22Rv1 (cell line): Measurements from ENCODE around the gene NEK10.

ENCODE experiments used
- H3K27ac ChIP-seq: fragments of 450-650 bp; 2 replicates; pipeline ENCODE4 v1.5.1; 2017
- ZFX ChIP-seq: fragments of 450-650 bp; IDR thresholded peaks from 2 replicates; pipeline ENCODE4 v1.6.1; 2017; ENCODE audit warnings: antibody characterized with exemption, borderline replicate concordance
- TF ChIP-seq, protein P1 (sequence below): fragments of 450-650 bp; IDR thresholded peaks from 2 replicates; pipeline ENCODE4 v1.5.1; 2017; ENCODE audit warnings: mild to moderate bottlenecking

Gene NEK10

DNA sequence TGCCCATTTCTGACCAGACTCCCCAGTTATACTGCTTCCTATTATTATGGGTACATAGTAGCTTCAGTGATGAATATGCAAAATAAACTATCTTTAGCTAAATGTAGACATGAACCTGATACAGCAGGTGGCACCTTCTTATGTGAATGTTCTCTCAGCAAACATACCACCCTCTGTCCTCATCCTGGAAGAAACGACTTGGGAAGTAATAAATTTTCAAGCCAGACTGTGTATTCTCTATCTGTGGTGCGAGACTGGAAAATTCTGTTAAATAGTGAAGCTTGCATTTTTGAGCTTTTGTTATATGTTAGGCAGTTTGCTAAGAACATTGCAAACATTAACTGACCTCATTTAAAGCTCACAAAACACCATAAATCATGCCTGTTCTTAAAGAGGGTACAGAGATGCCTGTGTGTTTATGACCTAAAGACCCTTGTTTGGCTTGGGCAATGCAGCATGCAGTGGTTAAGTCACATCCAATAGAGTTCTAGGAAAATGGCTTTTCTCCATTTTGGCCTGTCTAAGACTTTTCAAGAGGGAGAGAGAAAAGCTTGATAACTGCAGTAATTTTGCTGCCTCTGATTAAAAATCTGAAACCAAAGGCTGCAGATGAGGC, 287.1 kb downstream of the NEK10 start:
- no peak for TF ChIP-seq ZFX
- TF ChIP-seq, protein P1, sequence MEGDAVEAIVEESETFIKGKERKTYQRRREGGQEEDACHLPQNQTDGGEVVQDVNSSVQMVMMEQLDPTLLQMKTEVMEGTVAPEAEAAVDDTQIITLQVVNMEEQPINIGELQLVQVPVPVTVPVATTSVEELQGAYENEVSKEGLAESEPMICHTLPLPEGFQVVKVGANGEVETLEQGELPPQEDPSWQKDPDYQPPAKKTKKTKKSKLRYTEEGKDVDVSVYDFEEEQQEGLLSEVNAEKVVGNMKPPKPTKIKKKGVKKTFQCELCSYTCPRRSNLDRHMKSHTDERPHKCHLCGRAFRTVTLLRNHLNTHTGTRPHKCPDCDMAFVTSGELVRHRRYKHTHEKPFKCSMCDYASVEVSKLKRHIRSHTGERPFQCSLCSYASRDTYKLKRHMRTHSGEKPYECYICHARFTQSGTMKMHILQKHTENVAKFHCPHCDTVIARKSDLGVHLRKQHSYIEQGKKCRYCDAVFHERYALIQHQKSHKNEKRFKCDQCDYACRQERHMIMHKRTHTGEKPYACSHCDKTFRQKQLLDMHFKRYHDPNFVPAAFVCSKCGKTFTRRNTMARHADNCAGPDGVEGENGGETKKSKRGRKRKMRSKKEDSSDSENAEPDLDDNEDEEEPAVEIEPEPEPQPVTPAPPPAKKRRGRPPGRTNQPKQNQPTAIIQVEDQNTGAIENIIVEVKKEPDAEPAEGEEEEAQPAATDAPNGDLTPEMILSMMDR, result no peak

DNA sequence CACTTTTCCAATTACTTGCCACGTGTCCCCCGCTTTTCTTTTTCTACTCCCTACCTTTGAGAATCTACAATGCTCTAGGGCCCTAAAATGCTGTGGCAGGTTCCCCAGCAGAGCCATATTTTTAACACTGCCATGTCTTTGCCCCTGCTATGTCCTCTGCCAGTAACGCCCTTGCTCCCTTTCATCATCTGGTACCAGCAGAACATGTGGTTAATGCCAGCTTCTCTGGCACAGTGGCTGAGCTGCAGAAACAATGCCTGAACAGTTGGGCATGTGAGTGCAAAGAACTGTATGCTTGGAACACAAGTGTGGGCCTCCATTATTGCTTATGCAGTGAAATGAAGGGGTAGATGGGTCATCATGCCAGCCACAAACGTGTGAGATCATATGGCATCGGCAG, 287.6 kb downstream of the NEK10 start:
- no peak for TF ChIP-seq ZFX
- no peak overlapping the region for H3K27ac ChIP-seq

More for the DNA sequence above, 287.1 kb downstream of the NEK10 start:
- H3K27ac ChIP-seq, result no peak overlapping the region

DNA sequence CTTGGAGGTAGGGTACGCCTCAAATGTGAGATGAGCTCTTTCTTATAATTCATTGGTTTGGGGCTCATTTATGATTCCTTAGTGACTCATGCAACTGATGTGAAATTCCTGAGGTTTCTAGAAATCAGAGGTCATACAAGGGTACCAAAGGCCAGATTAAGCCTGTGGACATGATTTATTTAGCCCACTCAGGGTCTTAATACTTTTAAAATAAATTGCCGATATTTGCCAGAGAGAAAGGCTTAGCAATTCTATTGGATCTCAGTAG, 289.0 kb downstream of the NEK10 start:
- H3K27ac ChIP-seq, result no peak overlapping the region
- TF ChIP-seq, protein P1, result no peak
- no peak for TF ChIP-seq ZFX

DNA sequence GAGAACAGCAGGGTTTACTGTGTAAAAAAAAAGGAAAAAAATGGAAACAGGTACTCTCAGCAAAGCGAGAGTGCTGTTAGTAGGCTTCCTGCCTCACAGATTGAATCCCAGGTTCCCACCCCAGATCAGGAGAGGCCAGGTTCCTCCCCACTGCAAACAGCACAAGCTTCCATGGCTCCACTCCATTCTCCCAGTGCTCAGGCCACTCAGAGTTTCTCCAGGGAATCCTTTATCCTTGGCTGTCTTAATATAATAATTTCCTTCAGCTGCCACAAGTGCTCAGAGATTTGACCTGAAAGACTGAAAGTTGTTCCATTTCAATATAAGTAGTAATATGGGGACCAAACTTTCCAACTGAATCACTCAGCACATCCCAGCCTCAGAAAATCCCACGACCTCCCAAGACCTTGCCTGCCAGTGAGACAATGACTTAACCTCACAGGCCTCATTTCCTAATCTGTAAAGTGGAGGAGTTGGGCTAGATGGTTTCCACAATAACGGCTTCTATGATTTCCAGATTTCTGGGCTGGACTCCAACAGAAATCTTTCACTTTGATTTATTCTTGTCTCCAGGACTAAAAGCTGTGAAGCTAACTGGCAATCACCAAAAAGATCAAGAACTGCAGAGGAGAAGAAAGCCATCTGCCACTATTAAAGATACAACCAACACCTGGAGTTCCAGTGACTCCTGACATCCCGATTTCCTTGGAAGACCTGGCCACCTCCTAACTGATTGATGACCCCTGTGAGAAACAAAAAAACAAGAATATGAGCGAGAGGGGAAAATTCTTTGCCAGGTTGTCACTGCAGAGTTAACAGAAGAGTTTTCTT, 289.5 kb downstream of the NEK10 start:
- TF ChIP-seq, protein P1, result no peak
- TF ChIP-seq ZFX, result no peak
- H3K27ac ChIP-seq, result no peak overlapping the region

DNA sequence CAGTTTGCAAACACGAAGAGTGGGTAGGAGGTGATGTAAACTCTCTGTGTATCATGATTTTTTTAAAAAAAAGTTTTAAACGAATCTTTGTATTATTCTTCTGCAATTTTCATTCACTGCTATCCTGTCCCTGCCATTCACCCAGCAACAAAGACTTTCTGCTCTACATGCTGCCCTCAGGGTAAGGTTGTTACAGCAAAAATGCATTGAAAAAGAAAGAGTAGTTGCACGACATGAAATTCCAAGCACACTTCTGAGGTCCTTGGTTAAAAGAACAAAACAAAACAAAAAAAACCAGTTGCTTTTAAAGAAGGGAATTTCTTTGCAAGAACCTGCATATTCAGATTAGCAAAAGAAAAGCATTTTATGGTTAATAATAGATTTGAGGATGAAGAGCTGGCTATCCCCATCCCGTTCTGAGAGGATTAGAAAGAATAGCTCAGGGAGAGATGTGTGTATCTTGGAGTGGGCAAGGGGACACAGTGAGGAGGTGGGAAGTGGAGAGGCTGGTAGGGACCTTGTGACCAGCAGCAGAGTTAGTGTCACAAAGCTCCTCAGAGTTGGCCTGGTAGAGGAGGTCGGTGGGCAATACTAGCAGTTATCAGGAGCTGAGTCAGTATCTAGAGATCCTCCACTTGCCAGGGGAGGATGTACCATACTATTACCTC, 290.8 kb downstream of the NEK10 start:
- TF ChIP-seq ZFX, result no peak
- H3K27ac ChIP-seq, result no peak overlapping the region

DNA sequence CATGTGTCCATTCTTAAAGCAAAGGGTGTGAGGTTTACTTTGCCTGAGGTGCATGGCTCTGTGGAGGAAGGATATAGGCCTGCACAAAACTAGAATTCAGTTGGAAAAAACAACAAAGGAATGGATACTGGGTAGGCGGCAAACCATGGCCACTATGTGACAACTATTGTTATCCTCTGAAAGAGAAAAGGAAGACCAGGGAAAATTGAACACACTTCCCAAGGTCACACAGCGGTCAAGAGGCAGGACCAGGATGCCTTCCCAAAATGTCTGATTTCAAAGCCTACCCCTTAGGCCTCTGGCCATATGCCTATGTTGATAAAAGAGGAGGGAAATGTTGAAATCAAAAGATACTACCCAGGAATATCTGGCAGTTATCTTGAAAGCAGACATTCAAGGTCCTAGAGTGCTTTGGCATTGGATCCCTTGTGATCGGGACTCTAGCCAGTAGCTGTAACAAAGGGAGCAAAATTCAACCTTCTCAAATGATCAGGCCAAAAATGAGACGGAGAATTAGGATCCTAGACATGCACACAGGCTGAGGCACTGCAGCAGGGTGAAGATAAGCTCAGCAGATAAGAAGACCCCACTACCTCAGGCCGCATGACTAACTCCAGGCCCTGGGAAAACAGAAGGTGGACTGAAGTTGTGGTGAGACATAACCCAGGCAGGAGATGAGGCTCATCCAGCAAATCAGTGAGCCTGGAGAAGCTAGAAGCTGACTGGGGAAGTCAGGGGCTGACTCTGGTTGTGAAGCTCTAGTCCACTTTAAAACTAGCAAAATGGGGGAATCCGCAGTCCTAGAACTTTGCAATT, 292.2 kb downstream of the NEK10 start:
- no peak overlapping the region for H3K27ac ChIP-seq
- no peak for TF ChIP-seq ZFX
- TF ChIP-seq, protein P1, result no peak

DNA sequence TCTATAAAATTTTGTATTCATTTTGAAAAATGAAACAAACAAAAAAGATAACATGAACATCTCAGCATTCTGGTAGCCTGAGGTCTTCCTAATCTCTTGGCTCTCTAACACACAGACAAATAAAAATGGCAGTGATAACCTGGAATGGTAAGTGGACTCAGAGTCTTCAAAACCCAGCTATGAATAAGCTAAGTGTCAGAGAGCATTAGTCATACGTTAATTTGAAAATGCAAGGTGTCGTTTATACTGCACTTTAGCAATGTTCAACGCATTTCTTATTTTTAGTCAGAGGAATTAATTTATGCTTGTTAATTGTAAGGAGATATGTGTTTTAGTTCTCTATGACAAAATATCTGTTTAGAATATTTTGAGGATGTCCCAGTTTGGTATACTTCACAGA, 294.3 kb downstream of the NEK10 start:
- H3K27ac ChIP-seq, result no peak overlapping the region
- TF ChIP-seq ZFX, result no peak
- TF ChIP-seq, protein P1, result no peak
